Thoracic aorta (tissue), 2 donors: Measurements from ENCODE around the gene MDC1. TPM values are rescaled to one million over a fixed set of nuclear protein-coding genes. Genes with fewer than 3 reads are reported as not detected.
"Not testable (repeated sequence)": the region's sequence is repeated elsewhere in the genome, so short reads cannot be mapped to it uniquely, and the experiment has no call there.

Experiments
- ATAC-seq: fragments of 150-250 bp; one replicate; pipeline ENCODE4 v1.8.0; 2017; ENCODE audit warnings: low read depth; ENCODE audit not compliant: insufficient number of reproducible peaks, low FRiP score
- DNase-seq: peaks from one replicate; pipeline ENCODE4 v3.0.0-alpha.2; 2020; ENCODE audit warnings: low spot score
- H3K27ac ChIP-seq, 2 donors: fragments of 200-600 bp; sonication (generic); 1 replicate in 1 of 2; 2 replicates in 1 of 2; pipeline ENCODE4 v1.5.1; 2016; ENCODE audit warnings: mild to moderate bottlenecking in 2 of 2, moderate library complexity in 2 of 2
- H3K27me3 ChIP-seq: fragments of 200-600 bp; sonication (generic); replicated peaks from 2 replicates; pipeline ENCODE4 v1.6.0; 2016; ENCODE audit warnings: mild to moderate bottlenecking; ENCODE audit not compliant: insufficient read depth
- H3K36me3 ChIP-seq: fragments of 200-600 bp; sonication (generic); one replicate; pipeline ENCODE4 v1.5.1; 2016
- H3K4me1 ChIP-seq, 2 donors: fragments of 200-600 bp; sonication (generic); 1 replicate in 1 of 2; 2 replicates in 1 of 2; pipeline versions ENCODE4 v1.5.1 to v1.6.0; 2016; ENCODE audit warnings: low read depth in 2 of 2, mild to moderate bottlenecking in 1 of 2; ENCODE audit not compliant: control insufficient read depth in 1 of 2
- H3K4me3 ChIP-seq: fragments of 200-600 bp; sonication (generic); 2 replicates; pipeline ENCODE4 v1.5.1; 2016; ENCODE audit warnings: mild to moderate bottlenecking
- H3K9me3 ChIP-seq: fragments of 200-600 bp; sonication (generic); 2 replicates; pipeline ENCODE4 v1.5.1; 2016
- CTCF ChIP-seq: fragments of 200-600 bp; sonication (generic); IDR thresholded peaks from one replicate; pipeline ENCODE4 v1.5.1; 2019; ENCODE audit warnings: antibody characterized with exemption
- total RNA-seq, 2 donors: library from RNA; depleted of rRNA; stranded (reverse); fragments of >200 nt; gene quantifications; one replicate each; pipeline versions ENCODE4 v1.1.0 to v1.2.3, GENCODE V29; 2016

MDC1 gene
- total RNA-seq, result 10 to 100 TPM; 16.6 to 22.6 TPM

GRCh38 chr6:30717129-30717844, at the start of gene MDC1:
Gene MDC1 (minus strand): TSS chr6:30717281. CDS start chr6:30715175, 2,106 bp downstream.
- peak within 1 kb of the TSS; percentile 84 to 91 for H3K27ac ChIP-seq
- H3K9me3 ChIP-seq, result no peaks in the 10 kb centered on the region
- H3K4me1 ChIP-seq, result peaks cover 10 to 35% of the 10 kb centered on the region in 2 donors
- H3K36me3 ChIP-seq, result peaks cover 18% of the 10 kb centered on the region
- H3K27me3 ChIP-seq, result no peaks in the 10 kb centered on the region
- TF ChIP-seq CTCF, result peak; percentile 60
- ATAC-seq (peak; percentile 82), DNase-seq (peak; percentile 98)
- H3K4me3 ChIP-seq, result peak within 1 kb of the TSS; percentile 80

GRCh38 chr6:30766461-30767157, 49.5 kb upstream of the MDC1 start:
- no peak overlapping the region for H3K27ac ChIP-seq
- no peak for TF ChIP-seq CTCF

GRCh38 chr6:30765495-30765894, 48.4 kb upstream of the MDC1 start:
- peaks cover 12 to 34% of the 10 kb centered on the region in 2 donors for H3K4me1 ChIP-seq
- not testable (repeated sequence) for ATAC-seq

More at GRCh38 chr6:30766461-30767157, 49.5 kb upstream of the MDC1 start:
- Histone ChIP-seq H3K27me3 (no peaks in the 10 kb centered on the region), H3K4me1 (peaks cover 12 to 27% of the 10 kb centered on the region in 2 donors), H3K36me3 (no peaks in the 10 kb centered on the region), H3K4me3 (no peak overlapping the region), H3K9me3 (no peaks in the 10 kb centered on the region)
- ATAC-seq (no peak), DNase-seq (no peak)

GRCh38 chr6:30764490-30765043, 47.5 kb upstream of the MDC1 start:
- H3K27ac ChIP-seq, H3K27me3 ChIP-seq, H3K36me3 ChIP-seq, DNase-seq, H3K4me3 ChIP-seq, ATAC-seq, H3K9me3 ChIP-seq: not testable (repeated sequence)
- H3K4me1 ChIP-seq, result peaks cover 13 to 36% of the 10 kb centered on the region in 2 donors

More at GRCh38 chr6:30765495-30765894, 48.4 kb upstream of the MDC1 start:
- H3K27ac ChIP-seq, H3K27me3 ChIP-seq, H3K9me3 ChIP-seq, H3K36me3 ChIP-seq, DNase-seq, H3K4me3 ChIP-seq: not testable (repeated sequence)

- Histone ChIP-seq H3K27ac (no peak overlapping the region), H3K9me3 (no peaks in the 10 kb centered on the region), H3K4me1 (peaks cover 16 to 36% of the 10 kb centered on the region in 2 donors), H3K27me3 (no peaks in the 10 kb centered on the region), H3K4me3 (no peak overlapping the region), H3K36me3 (no peaks in the 10 kb centered on the region)
- no peak for TF ChIP-seq CTCF
- DNase-seq (no peak), ATAC-seq (no peak)
Observed at GRCh38 chr6:30763618-30764489, 46.8 kb upstream of the MDC1 start.
